Ureter (tissue), 1 donor: ENCODE measurements around the gene IL21R. TPM values are rescaled to one million over a fixed set of nuclear protein-coding genes. Genes with fewer than 3 reads are reported as not detected.

ENCODE experiments used
- DNase-seq: peaks from one replicate; pipeline ENCODE4 v3.0.0-alpha.2; 2020; ENCODE audit warnings: low spot score
- total RNA-seq: library from RNA; stranded (reverse); gene quantifications from one replicate; pipeline ENCODE4 v1.2.4, GENCODE V29; 2023
- donor health status: DM: yes; HTN: yes; CAD: no.

Gene IL21R
- total RNA-seq, 1 donor from 2014 or later: 0.60 TPM

DNA sequence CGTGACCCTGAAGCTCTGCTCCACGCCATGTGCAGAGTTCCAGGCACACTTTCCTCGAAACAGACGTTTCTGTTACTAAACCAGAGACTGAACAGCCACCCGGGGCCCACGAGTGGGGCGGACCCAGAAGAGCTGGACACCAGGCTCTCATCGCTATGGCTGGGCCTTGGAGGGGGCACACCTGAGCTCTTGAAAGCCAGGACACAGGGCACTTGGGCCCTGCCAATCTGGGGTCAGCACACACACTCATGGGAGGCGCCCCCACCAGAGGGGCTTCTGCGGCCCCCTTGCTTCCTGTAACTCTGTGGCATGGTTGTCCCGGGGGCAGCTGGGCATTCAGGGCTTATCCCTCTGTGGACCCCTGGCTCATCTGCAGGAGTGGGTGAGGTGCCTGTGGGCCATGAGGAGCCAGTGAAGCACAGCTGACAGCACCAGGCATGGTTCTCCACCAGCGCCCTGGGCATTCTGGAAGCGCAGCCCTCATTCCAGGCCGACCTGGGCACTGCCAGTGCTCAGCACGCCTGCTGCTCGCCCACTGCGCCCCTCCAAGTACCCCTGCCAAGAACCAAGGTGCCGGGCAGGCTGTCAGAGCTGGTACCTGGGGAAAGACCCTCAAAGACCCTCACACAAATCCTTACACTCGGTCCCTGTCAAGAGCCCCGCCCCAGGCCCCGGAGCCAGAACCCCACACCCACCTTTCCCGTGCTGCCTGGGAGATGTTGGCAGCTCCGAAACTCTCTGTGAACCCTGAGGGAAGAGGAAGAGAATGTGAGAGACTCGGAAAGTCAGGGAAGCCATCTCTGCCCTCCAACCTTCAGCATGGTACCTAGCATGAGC is 61.1 kb downstream of the IL21R start:
- no peak for DNase-seq

DNA sequence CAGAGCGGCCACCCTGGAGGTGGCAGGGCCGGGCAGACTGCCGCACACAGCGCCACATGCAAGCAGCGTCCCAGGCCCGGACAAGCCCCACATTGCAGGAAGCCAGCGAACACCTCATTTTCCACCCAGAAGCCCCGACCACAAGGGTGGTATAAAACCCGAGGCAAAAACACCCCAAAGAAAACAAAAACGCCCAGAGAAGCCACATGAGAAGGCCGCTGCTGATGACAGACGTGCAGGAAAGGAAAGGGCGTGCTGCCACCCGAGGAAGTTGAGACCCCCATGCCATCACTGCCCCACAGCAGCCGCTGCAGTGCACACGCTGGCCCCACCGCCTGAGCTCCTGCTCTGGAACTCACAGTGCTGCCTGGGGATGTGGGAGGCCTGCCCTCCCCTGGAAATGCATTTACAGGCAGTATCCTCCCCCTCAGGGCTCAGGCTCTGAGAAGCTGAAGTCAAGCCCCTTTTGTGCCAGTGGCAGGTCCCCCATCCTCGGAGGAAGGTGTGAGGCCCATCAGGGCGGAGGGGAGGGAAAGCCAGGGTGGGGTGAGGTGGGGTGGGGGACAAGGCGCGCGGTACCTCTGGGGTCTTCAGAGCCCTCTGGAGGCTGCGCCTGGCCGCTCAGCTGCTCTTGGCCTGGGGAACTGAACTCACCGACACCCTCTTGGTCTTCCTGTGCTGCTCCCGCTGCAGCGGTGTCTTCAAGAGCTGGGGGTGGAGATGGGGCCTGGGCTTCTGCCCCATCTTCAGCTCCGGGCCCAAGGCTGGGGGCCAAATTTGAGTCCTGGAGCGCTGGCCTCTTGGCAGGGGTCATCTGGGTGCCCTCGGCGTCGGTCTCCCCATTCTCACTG is 62.0 kb downstream of the IL21R start:
- no peak for DNase-seq

DNA sequence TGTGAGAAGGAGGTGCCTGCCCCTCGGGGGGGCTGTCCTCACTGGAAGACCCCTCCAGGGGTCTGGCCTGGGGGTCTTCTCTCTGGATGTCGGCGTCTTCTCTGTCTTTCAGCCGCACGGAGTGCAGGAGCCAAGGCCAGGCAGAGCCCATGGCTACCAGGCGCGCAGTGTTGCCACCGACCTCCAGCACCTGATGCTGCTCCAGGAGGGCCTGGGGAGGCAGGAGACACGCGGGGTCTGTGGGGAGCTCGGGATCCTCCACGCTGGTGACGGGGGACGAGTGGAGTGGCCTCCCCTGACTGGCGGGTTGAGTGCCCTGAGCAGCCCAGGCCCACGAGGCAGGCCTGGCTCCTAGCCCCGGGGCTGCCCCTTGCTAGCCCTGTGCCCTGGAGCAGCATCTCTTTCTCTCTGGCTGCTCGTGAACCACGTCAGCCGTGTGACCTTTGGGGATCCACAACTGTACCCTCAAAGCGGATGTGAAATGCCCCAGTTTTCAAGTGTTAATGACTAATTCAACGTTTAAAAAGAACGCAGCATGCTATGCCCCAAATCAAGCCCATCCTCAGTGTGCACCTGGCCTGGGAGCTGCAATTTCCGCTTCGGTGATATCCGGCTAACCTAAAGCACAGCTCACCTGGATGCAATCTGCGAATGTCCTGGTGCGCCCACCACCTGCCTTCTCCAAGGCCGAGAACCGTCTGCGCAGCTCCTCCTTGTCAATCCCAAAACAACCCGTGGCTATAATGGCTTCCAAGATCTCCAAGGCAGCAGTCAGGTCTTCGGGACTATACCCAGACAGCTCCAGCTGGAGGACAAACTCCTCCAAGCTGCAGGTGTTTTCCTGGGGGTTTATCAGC is 62.9 kb downstream of the IL21R start:
- no peak for DNase-seq

DNA sequence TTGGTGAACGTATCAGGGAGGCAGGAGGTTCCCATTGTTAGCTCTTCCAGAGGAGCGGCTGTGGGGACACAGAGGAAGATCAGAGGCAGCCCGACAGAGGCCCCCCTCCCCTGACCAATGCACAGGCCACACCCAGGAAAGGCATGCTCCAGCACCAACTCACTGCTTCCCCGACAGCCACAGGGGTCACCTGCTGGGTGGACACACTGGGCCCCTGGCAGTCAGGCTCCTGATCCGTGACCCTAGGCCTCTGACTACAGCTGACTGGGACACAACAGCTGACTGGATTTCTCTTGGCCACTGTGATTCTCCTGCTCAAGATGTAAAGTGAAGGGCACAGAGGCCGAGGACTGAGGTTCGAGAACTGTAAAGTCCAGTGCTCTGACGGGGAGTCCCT is 63.5 kb downstream of the IL21R start:
- DNase-seq: no peak

DNA sequence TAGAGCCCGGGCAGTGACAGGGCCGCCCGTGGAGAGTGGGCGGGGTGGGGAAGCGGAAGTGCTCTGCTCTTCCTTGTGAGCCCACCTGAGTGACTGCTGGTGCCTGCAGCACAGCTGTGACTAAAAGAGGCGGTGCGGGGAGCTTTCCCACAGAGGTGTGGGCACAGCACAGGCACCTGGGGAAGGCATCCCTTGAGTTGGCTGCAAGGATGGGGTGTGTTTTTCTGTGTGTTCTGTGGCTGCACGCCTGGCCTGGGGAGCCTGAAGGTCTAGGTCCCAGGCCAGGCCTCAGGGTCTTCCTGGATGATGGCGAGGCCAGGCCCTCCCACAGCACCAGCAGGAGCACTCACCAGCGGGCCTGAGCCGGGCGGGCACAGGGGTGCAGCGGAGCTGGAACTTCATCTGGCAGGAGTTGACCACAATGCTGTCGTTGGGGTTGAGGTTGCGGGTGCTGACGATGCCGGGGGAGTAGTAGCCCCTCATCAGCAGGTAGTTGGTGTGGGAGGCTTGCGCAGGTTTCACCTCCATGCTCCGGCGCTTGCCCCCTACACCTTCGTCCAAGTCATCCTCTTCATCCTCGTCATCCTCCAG is 67.1 kb downstream of the IL21R start:
- no peak for DNase-seq

DNA sequence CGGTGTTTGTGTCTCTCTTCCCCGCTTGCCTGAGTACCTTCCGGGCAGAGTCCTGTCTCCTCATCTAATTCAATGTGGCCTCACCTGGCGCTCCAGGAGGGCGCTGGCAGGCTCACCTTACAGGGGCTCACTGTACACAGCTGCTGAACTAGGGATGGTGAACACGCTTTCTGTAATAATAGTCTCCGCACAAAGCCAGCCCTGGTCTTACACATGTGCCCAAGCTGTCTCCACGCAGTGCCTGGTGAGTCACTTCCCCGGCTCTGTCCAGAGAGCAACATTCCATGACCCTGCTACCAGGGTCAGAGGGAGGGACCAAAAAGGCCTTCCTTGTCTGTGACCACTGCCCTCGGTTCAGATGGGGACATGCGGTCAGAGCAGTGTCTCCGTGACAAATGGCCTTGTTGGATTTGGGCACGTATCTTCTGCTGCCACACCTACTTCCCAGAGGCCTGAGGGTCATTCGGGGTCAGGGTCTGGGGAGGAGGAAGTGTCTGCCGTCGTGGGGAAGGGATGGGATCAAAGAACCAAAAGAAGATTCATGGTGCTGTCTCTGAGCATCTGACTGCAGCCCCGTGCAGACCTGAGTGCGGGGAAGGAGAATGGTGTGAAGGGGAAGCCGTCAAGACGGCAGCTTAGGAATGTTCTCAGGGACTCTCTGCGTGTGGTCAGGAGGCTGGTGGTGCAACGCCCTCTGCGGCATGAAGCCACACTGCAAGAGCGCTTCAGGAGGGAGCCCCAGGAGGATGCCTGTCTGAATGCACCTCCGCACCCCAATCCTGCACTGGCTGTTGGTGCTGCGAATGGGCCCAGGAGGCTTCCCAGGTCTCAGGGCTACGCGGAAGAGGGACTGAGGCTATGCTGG is 68.8 kb downstream of the IL21R start:
- DNase-seq: no peak

DNA sequence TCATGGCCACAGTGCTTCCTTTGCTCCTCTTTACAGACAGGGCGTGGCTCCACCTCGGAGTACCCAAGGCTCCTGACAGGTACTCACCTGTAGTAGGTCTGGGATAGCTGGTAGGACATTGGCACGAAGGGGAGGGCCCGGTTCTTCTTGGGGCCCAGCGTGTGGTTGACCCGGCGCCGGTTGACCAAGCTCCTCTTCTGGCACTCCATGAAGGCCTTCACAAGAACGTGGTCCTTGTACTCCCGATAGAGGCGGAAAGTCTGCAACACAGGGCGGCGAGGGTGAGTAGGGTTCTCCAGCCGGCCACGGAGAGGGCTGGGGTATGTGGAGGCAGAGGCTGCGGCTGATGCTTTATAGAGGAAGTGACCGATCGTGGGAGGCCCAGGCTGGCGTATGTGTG is 69.7 kb downstream of the IL21R start:
- DNase-seq: no peak

DNA sequence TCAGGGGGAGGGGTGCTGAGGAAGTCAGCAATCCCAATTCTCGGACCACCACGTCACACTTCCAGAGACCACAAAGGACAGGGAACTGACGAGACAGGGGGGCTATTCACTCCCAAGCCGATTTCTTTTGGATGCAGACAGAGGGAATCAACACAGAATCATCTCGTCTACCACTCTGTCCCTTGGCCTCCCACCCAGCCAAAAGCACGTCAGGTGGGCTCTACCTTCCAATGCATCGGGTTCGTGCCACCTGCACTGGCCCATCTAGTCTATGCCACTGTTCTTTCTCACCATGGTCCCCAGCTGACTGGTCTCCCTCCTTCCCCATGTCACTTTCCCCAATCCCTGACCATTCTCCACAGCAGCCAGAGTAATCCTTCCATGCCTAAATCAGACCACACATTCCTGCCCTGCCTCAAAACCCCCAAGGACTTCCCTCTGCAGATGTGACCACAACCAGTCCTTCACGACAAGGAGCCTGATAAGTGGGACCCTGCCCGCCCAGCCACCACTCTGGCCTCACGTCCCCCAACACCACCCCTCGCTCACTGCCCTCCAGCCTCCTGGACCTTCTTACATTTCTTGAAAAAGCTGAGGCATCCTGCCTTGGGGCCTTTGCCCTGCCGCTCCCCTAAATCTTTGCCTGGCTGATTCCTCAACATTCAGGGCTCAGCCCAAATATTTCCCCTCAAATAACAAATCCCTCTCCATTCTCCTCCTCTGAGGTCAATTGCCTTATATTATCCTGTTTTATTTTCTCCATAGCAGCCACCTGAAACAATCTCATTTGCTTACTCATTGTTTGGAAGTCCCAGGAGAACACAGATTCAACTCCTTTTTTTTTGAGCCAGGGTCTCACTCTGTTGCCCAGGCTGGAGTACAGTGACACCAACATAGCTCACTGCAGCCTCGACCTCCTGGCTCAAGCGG is 70.4 kb downstream of the IL21R start:
- no peak for DNase-seq

DNA sequence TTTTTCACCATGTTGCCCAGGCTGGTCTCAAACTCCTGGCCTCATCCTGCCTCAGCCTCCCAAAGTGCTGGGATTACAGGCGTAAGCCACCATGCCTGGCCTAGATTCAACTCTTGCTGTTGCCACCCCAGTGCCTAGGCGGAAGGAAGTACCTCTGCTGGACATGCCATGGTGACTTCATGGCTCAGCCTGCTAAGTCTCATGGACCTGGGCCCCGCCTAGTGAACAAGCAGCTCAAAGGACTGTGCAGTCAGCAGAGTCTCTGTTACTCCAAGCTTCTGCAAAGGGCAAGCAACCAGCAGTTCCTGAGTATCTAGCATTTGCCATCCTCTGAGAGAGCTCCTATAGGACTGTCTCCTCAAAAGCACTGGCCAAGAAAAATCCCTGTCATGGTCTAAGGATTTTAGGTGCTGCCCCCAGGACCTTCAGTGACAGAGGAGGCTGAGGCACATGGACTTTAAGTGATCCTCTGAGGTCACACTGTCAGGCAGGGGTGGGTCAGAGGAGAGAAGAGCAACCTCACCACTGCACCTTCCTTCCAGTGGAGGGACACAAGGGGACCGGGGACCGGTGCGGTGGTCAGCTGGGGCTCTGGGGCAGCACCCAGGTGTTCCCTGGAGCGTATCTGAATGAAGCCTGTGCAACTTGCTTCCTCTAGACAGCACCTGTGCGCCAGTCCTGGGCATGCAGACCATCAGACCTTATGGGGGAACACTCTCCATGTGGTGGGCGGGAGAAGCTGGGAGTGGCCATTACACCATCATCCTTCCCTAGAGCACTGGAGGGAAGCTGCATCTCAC is 71.3 kb downstream of the IL21R start:
- no peak for DNase-seq

DNA sequence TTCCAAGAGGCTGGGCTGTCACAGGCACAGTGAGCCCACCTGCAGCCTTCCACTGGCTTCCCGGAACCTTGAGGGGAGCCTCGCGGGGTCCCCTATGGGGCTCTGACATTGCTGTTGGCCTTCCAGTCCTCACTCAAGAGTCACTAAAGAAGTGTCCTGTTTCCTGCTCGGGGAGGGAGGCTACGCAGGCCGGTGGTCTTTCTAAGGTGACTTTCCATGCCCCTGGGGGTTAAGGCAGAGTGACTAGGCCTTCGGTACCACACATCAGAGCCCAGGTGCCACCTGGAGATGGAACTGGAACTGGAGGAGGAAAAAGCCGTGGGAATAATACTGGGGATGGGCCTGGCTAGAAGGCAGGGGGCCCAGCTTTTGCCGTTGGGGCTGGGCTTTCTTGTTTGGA is 72.1 kb downstream of the IL21R start:
- DNase-seq: no peak

DNA sequence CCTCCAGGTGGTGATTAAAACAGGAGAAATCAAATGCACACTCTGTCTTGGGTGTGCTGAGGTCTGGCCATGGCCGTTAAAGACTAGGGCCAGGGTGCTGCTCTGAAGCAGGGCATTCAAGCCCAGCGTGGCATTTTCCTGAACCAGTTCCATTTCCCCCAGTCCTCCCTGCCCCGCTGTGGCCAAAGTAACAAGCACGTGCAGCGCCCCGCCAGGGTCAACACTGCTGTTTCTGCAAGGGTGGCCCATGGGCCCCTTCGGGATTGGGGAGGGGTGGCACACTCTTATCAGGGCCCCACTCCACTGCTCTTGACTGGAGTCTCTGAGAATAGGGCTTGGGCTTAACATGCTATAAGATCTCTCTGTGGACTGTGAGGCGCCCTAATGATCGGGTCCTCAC is 72.9 kb downstream of the IL21R start:
- DNase-seq: no peak

DNA sequence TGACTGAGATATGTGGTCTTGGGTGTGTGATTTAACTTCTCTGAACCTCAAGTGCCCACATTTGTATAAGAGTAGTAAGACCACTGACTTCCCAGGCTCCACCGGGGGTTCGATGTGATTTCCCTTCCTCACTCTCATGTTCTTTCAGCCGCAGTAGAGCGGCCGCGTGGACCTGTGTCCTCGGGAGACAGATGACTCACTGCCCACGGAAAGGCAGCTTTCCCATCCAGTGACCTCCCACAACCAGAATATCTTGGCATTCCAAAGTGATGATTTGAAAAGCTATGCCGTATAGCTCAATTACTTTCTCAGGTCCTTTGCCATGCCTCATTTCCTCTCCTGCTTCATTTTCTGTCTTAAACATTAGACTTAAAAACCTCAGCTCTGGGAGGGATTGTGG is 73.6 kb downstream of the IL21R start:
- DNase-seq: no peak

DNA sequence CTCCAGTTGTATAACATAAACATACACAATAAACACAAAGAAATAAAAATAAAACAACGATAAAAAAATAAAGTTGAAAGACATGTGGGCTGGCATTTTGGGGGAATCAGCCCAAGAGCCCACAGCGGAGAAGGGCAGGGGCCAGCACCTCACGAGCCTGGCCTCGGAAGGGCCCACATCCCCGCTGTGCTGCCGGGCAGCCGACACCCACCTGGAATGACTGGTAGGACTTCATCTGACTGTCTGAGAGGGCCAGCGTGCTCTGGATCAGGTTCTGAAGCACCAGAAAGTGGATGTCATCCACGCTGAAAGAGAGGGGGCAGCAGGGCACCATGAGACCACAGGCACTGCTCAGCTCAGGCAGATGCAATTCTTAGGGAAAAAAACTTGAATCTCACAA is 74.3 kb downstream of the IL21R start:
- DNase-seq: no peak

DNA sequence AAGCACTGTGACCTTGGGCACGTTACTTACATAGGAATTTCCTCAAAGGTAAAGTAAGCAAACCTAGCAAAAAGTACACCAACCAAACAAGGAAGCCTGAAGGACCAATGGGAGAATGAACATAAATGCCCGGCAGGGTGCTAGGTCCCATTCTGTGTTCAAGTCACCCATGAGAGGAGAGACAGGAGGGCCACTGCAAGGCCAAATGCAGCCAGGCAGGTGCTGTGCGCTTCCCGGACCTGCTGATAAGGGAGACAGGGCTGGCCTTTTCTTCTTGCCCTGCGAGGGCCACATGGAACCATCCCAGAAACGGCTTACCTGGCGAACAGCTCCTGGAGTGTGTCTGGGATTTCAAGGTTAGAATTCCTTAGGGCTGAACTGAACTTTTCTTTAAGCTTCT is 78.8 kb downstream of the IL21R start:
- DNase-seq: no peak

DNA sequence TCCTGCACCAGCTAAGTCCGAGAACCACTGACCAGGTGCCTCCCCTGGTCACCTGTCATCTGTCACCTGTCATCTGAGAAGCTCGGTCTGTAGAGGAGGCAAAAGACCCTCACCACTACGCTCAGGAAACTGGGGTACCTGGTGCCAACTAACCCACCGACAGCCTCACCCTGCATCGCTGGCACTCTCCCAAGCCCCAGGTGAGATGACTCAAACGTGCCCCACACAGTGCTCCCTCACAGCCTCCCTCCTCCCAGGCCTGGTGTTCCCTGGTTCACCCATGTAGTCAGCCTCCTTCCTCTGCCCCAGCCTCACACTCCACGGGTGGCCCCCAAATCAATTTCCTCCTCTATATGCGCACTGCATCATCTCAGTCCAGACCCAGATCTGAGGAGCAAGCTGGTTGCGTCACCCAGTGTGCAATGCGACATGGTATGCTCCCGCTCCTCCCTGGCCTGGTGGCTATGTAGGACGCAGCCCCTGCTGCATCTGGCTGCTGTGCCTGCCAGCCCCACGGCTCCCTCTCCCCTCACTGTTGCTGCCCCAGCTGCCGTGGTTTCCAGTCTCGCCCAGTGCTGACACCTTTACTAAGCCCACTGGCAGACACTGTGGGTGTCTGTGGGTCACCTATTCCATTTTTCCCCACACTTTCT is 79.4 kb downstream of the IL21R start:
- no peak for DNase-seq

DNA sequence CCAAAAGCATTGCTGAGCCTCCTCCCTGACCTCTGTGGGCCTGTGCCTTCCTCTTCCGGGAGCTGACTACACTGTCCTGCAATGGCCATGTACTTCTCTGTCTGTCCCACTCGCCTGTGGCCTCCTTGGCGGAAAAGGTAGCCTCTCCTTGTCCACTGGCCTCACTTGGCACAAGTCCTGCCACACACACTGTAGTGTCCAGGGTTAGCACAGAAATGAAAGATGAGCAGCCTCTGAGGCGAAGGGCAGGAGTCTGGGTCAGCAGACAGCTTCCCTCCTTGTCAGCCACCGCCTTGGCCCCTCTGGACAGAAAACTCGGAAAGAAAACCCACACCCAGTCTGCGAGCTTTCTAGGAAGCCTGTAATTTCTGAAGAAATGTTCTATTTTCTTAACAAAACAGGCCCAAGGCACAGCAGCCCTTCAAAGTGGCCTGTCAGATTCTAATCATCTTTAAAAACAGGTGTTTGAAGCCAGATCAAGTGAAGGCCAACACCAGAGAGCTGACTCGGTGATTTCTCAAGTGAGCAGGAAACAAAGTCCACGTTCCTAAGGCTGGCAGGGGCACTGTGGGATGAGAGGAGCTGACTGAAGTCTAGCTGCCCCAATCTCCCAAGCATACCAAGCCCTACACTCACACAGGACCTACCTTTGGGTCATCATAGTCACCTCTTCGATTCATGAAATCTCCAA is 80.6 kb downstream of the IL21R start:
- no peak for DNase-seq

DNA sequence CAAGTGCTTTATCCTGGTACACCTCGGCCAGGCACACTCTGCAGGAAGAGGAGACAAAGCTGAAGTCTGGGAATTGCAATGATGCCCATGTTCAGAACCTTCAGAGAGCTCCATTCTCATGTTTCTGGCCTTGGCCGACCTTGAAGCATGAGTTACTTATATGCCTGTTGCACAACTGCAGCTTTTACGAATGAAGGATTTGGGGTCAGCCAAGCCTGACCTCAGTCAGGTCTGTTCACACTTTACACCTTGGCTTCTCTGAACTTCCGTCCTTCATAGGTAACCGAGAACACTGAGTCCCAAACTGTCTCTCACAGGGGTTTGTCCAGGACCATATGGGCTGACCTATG is 81.1 kb downstream of the IL21R start:
- DNase-seq: no peak

DNA sequence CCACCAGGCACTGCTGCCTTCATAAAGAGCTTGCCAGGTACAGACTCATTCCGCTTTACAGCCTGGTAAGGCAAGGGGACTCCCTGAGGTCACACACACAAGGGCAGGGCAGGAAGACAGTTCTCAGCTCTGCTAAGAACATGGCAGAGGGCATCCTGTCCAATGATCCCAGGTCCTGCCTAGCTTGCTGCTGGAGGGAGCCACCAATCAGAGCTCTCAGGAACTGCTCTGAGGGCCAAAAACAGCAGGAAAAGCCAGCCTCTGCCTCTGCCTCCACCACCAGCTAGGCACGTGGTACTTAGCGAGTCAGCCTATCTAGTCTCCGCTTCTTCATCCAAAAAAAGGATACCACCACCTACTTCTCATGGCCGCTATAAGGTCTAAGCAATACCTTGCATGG is 81.7 kb downstream of the IL21R start:
- DNase-seq: no peak
